ENCODE measurements around the gene F2RL1.

F2RL1 gene

DNA sequence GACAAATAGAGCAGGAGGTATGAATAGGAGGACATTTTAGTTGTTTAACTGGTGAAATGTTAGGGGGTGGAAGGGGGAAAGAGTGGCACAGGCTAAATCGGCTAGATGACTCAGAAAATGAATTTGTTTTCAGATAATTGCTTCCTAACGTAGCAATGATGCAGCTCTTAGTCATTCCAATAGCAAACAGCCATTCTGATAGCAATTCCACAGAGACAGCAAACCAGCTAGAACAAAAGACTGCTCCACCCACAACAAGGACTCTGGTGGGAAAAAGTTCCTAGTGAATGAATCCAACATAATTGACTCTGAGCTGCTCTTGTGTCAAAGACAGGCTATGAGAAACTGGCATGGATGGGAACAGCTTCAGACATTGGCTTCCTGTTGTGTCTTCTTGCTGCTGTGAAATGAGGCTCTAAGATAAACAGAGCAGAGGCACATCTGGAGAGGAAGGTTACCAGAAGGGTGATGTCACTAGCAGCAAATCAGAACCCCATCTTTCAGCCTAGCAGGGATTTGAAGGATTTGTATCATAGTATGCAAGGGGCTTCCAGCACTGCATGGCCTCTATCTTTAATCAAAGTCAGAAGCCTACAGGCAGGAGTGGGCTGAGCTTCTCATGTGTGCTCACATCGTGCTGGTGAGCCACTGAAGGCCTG lies 28.1 kb upstream of the F2RL1 start (continued):
- TF ChIP-seq ZNF394 (tag by site-specific recombination; IDR thresholded peaks at IDR 0.05; ENCODE audit: borderline replicate concordance) (peak; percentile 48; the same call in 1 of the 2 replicates), ZBTB17 (tag by site-specific recombination; IDR thresholded peaks at IDR 0.05) (peak; percentile 67), ZNF416 (tag by site-specific recombination; IDR thresholded peaks at IDR 0.05) (no peak), ZIC2 (tag by site-specific recombination; IDR thresholded peaks at IDR 0.05) (peak; percentile 33; the same call in 1 of the 2 replicates), ZNF830 (tag by site-specific recombination; IDR thresholded peaks at IDR 0.05; ENCODE audit: low read depth) (no peak), ZNF768 (tag by site-specific recombination; IDR thresholded peaks at IDR 0.05) (no peak), MEIS1 (CRISPR knock-in tag; IDR thresholded peaks at IDR 0.05; ENCODE audit: borderline replicate concordance) (no peak), REPIN1 (tag by site-specific recombination; IDR thresholded peaks at IDR 0.05; ENCODE audit: low read depth) (no peak), ZNF596 (tag by site-specific recombination; IDR thresholded peaks at IDR 0.05) (no peak), ZNF654 (tag by site-specific recombination; IDR thresholded peaks at IDR 0.05; ENCODE audit: low read depth) (peak; percentile 15; the same call in 1 of the 2 replicates), ZNF664 (tag by site-specific recombination; IDR thresholded peaks at IDR 0.05) (peak; percentile 54), KLF16 (tag by site-specific recombination; IDR thresholded peaks at IDR 0.05) (no peak), ZNF658 (tag by site-specific recombination; IDR thresholded peaks at IDR 0.05) (no peak), PRDM1 (tag by site-specific recombination; IDR thresholded peaks at IDR 0.05) (peak; percentile 75), ZNF623 (tag by site-specific recombination; IDR thresholded peaks at IDR 0.05) (no peak), BCL11A (tag by site-specific recombination; IDR thresholded peaks at IDR 0.05; ENCODE audit: low read depth) (no peak), ZNF677 (tag by site-specific recombination; IDR thresholded peaks at IDR 0.05) (no peak), ZNF121 (tag by site-specific recombination; IDR thresholded peaks at IDR 0.05) (no peak), SP3 (tag by site-specific recombination; IDR thresholded peaks at IDR 0.05) (peak; percentile 35; the same call in 1 of the 2 replicates), ZNF544 (tag by site-specific recombination; IDR thresholded peaks at IDR 0.05) (no peak), ZNF558 (tag by site-specific recombination; IDR thresholded peaks at IDR 0.05) (peak; percentile 73; the same call in 1 of the 2 replicates), YY2 (tag by site-specific recombination; IDR thresholded peaks at IDR 0.05) (no peak), FEZF1 (tag by site-specific recombination; IDR thresholded peaks at IDR 0.05) (peak; percentile 46; the same call in 1 of the 2 replicates), ZNF138 (tag by site-specific recombination; IDR thresholded peaks at IDR 0.05; ENCODE audit: borderline replicate concordance) (no peak), ZNF600 (tag by site-specific recombination; IDR thresholded peaks at IDR 0.05) (peak; percentile 82), ZNF174 (tag by site-specific recombination; IDR thresholded peaks at IDR 0.05) (no peak)
- TF ChIP-seq, protein P1, sequence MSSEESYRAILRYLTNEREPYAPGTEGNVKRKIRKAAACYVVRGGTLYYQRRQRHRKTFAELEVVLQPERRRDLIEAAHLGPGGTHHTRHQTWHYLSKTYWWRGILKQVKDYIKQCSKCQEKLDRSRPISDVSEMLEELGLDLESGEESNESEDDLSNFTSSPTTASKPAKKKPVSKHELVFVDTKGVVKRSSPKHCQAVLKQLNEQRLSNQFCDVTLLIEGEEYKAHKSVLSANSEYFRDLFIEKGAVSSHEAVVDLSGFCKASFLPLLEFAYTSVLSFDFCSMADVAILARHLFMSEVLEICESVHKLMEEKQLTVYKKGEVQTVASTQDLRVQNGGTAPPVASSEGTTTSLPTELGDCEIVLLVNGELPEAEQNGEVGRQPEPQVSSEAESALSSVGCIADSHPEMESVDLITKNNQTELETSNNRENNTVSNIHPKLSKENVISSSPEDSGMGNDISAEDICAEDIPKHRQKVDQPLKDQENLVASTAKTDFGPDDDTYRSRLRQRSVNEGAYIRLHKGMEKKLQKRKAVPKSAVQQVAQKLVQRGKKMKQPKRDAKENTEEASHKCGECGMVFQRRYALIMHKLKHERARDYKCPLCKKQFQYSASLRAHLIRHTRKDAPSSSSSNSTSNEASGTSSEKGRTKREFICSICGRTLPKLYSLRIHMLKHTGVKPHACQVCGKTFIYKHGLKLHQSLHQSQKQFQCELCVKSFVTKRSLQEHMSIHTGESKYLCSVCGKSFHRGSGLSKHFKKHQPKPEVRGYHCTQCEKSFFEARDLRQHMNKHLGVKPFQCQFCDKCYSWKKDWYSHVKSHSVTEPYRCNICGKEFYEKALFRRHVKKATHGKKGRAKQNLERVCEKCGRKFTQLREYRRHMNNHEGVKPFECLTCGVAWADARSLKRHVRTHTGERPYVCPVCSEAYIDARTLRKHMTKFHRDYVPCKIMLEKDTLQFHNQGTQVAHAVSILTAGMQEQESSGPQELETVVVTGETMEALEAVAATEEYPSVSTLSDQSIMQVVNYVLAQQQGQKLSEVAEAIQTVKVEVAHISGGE (tag by site-specific recombination; conservative IDR thresholded peaks at IDR 0.05; ENCODE audit: low read depth) = peak; percentile 66
- TF ChIP-seq, protein P2, sequence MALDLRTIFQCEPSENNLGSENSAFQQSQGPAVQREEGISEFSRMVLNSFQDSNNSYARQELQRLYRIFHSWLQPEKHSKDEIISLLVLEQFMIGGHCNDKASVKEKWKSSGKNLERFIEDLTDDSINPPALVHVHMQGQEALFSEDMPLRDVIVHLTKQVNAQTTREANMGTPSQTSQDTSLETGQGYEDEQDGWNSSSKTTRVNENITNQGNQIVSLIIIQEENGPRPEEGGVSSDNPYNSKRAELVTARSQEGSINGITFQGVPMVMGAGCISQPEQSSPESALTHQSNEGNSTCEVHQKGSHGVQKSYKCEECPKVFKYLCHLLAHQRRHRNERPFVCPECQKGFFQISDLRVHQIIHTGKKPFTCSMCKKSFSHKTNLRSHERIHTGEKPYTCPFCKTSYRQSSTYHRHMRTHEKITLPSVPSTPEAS (tag by site-specific recombination; IDR thresholded peaks at IDR 0.05) = 0 out of 2 replicates have a peak, but pooled peaks have one; percentile 15
- TF ChIP-seq, protein P3, sequence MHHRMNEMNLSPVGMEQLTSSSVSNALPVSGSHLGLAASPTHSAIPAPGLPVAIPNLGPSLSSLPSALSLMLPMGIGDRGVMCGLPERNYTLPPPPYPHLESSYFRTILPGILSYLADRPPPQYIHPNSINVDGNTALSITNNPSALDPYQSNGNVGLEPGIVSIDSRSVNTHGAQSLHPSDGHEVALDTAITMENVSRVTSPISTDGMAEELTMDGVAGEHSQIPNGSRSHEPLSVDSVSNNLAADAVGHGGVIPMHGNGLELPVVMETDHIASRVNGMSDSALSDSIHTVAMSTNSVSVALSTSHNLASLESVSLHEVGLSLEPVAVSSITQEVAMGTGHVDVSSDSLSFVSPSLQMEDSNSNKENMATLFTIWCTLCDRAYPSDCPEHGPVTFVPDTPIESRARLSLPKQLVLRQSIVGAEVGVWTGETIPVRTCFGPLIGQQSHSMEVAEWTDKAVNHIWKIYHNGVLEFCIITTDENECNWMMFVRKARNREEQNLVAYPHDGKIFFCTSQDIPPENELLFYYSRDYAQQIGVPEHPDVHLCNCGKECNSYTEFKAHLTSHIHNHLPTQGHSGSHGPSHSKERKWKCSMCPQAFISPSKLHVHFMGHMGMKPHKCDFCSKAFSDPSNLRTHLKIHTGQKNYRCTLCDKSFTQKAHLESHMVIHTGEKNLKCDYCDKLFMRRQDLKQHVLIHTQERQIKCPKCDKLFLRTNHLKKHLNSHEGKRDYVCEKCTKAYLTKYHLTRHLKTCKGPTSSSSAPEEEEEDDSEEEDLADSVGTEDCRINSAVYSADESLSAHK (tag by site-specific recombination; IDR thresholded peaks at IDR 0.05) = no peak
- TF ChIP-seq, protein P4, sequence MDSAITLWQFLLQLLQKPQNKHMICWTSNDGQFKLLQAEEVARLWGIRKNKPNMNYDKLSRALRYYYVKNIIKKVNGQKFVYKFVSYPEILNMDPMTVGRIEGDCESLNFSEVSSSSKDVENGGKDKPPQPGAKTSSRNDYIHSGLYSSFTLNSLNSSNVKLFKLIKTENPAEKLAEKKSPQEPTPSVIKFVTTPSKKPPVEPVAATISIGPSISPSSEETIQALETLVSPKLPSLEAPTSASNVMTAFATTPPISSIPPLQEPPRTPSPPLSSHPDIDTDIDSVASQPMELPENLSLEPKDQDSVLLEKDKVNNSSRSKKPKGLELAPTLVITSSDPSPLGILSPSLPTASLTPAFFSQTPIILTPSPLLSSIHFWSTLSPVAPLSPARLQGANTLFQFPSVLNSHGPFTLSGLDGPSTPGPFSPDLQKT (IDR thresholded peaks at IDR 0.05; ENCODE audit: borderline replicate concordance, low read depth, low read length) = no peak
- TF ChIP-seq, protein P5, sequence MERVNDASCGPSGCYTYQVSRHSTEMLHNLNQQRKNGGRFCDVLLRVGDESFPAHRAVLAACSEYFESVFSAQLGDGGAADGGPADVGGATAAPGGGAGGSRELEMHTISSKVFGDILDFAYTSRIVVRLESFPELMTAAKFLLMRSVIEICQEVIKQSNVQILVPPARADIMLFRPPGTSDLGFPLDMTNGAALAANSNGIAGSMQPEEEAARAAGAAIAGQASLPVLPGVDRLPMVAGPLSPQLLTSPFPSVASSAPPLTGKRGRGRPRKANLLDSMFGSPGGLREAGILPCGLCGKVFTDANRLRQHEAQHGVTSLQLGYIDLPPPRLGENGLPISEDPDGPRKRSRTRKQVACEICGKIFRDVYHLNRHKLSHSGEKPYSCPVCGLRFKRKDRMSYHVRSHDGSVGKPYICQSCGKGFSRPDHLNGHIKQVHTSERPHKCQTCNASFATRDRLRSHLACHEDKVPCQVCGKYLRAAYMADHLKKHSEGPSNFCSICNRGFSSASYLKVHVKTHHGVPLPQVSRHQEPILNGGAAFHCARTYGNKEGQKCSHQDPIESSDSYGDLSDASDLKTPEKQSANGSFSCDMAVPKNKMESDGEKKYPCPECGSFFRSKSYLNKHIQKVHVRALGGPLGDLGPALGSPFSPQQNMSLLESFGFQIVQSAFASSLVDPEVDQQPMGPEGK (tag by site-specific recombination; IDR thresholded peaks at IDR 0.05) = peak; percentile 50; the same call in 1 of the 2 replicates
